ENCODE measurements around the gene SNRPF.

GRCh38 chr12:95877622-95878021 is 18.9 kb downstream of the SNRPF start:
- TF ChIP-seq CTCF (IDR thresholded peaks at IDR 0.05) (no peak), ZFX (IDR thresholded peaks at IDR 0.05; ENCODE audit: borderline replicate concordance) (no peak)

All from 22Rv1 (cell line).